SKM-1 (cell line): Measurements from ENCODE around the gene ENTREP1.
"Not testable (repeated sequence)": the region's sequence is repeated elsewhere in the genome, so short reads cannot be mapped to it uniquely, and the experiment has no call there.

ENCODE experiments used
- DNase-seq: peaks from one replicate; lab custom pipeline; 2025; ENCODE audit not compliant: unreplicated experiment; lab: John Stamatoyannopoulos, UW

ENTREP1 gene

GRCh38 chr9:69324549-69325401 lies at the start of gene ENTREP1:
Gene ENTREP1, plus strand, starts transcription at chr9:69325215. Its CDS starts 95 bp downstream, at chr9:69325310.
- no peak for DNase-seq

GRCh38 chr9:69276775-69277174 lies 48.2 kb upstream of the ENTREP1 start:
- no peak for DNase-seq

GRCh38 chr9:69279084-69279731 lies 45.8 kb upstream of the ENTREP1 start:
- no peak for DNase-seq

- DNase-seq = no peak
These were observed 45.3 kb upstream of the ENTREP1 start for GRCh38 chr9:69279733-69280132.

- no peak for DNase-seq
These were observed 42.0 kb upstream of the ENTREP1 start for GRCh38 chr9:69283003-69283402.

GRCh38 chr9:69292078-69292477 lies 32.9 kb upstream of the ENTREP1 start:
- no peak for DNase-seq

- no peak for DNase-seq
These were observed 31.9 kb upstream of the ENTREP1 start for GRCh38 chr9:69293156-69293555.

GRCh38 chr9:69295872-69296552 lies 29.0 kb upstream of the ENTREP1 start:
- no peak for DNase-seq

- no peak for DNase-seq
These were observed 27.6 kb upstream of the ENTREP1 start for GRCh38 chr9:69297300-69297980.

GRCh38 chr9:69299315-69299714 lies 25.7 kb upstream of the ENTREP1 start:
- no peak for DNase-seq

- no peak for DNase-seq
These were observed 25.2 kb upstream of the ENTREP1 start for GRCh38 chr9:69299826-69300225.

- no peak for DNase-seq
These were observed 21.7 kb upstream of the ENTREP1 start for GRCh38 chr9:69303331-69303730.

GRCh38 chr9:69306895-69307445 lies 18.0 kb upstream of the ENTREP1 start:
- DNase-seq = not testable (repeated sequence)

- DNase-seq = no peak
These were observed 17.4 kb upstream of the ENTREP1 start for GRCh38 chr9:69307446-69308205.

GRCh38 chr9:69308206-69308931 lies 16.6 kb upstream of the ENTREP1 start:
- no peak for DNase-seq

- no peak for DNase-seq
These were observed 11.8 kb upstream of the ENTREP1 start for GRCh38 chr9:69313175-69313574.

GRCh38 chr9:69314547-69314946 lies 10.5 kb upstream of the ENTREP1 start:
- DNase-seq = no peak

- no peak for DNase-seq
These were observed 7.9 kb upstream of the ENTREP1 start for GRCh38 chr9:69317081-69317480.

GRCh38 chr9:69317894-69318293 lies 7.1 kb upstream of the ENTREP1 start:
- no peak for DNase-seq
